Measurements from ENCODE around the gene OPN3.
A peak's percentile ranks its signal among the peaks of the same experiment; 100 is the strongest.

Gene OPN3

GRCh38 chr1:241644259-241644658 is 4.1 kb upstream of the OPN3 start:
- no peak for DNase-seq

GRCh38 chr1:241642593-241642944 is 2.4 kb upstream of the OPN3 start:
- DNase-seq, result no peak

GRCh38 chr1:241641773-241642592 is 1.8 kb upstream of the OPN3 start:
- DNase-seq, result no peak

- peak in 2 of 4 experiments; percentile 22 for DNase-seq
Observed at GRCh38 chr1:241640867-241641622, 876 bp upstream of the OPN3 start.

GRCh38 chr1:241639623-241640148 is 483 bp downstream of the OPN3 start:
- DNase-seq, result peak in 3 of 4 experiments; percentile 6 to 50 (median 42)

GRCh38 chr1:241638909-241639622 is 1.1 kb downstream of the OPN3 start:
- peak in 2 of 4 experiments; percentile 4 to 15 for DNase-seq

GRCh38 chr1:241638099-241638682 is 2.0 kb downstream of the OPN3 start:
- no peak for DNase-seq

GRCh38 chr1:241637604-241638003 is 2.6 kb downstream of the OPN3 start:
- DNase-seq, result peak; percentile 45 to 78 (median 66)

GRCh38 chr1:241637046-241637590 is 3.1 kb downstream of the OPN3 start:
- DNase-seq, result no peak

- DNase-seq, result no peak
Observed at GRCh38 chr1:241636291-241636690, 3.9 kb downstream of the OPN3 start.

- no peak for DNase-seq
Observed at GRCh38 chr1:241635556-241636152, 4.5 kb downstream of the OPN3 start.

- DNase-seq, result no peak
Observed at GRCh38 chr1:241632987-241633386, 7.2 kb downstream of the OPN3 start.

- no peak for DNase-seq
Observed at GRCh38 chr1:241631674-241632073, 8.5 kb downstream of the OPN3 start.

GRCh38 chr1:241630899-241631298 is 9.3 kb downstream of the OPN3 start:
- no peak for DNase-seq

- no peak for DNase-seq
Observed at GRCh38 chr1:241630476-241630875, 9.7 kb downstream of the OPN3 start.

- no peak for DNase-seq
Observed at GRCh38 chr1:241630005-241630404, 10.2 kb downstream of the OPN3 start.

GRCh38 chr1:241627453-241628259 is 12.5 kb downstream of the OPN3 start:
- DNase-seq, result peak; percentile 67 to 84 (median 76)

- no peak for DNase-seq
Observed at GRCh38 chr1:241624935-241625334, 15.2 kb downstream of the OPN3 start.

- DNase-seq, result peak in 2 of 4 experiments; percentile 27 to 34
Observed at GRCh38 chr1:241622669-241623068, 17.5 kb downstream of the OPN3 start.

- no peak for DNase-seq
Observed at GRCh38 chr1:241617426-241617825, 22.7 kb downstream of the OPN3 start.

Data from suppressor macrophage (primary cell).